ENCODE measurements around the gene PRKG1.

DNA sequence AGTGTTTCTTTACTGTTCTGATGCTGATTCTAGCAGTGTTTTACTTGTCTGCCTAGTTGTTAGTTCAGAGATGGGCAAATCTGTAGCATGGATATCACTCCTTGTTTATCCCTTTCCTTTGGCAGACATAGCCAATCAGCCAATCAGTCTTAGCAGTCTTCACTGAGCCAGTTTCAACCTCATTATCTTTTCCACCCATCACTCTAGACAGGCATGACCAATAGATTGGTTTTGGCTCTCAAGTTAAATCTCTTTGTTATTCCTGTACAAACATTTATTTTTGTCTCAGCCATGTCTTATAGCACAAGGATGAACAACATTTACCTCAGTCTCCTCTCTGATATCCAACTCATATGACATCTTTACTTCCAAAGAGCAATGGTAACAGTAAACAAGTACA lies 109.5 kb downstream of the PRKG1 start:
- TF ChIP-seq, protein P1, sequence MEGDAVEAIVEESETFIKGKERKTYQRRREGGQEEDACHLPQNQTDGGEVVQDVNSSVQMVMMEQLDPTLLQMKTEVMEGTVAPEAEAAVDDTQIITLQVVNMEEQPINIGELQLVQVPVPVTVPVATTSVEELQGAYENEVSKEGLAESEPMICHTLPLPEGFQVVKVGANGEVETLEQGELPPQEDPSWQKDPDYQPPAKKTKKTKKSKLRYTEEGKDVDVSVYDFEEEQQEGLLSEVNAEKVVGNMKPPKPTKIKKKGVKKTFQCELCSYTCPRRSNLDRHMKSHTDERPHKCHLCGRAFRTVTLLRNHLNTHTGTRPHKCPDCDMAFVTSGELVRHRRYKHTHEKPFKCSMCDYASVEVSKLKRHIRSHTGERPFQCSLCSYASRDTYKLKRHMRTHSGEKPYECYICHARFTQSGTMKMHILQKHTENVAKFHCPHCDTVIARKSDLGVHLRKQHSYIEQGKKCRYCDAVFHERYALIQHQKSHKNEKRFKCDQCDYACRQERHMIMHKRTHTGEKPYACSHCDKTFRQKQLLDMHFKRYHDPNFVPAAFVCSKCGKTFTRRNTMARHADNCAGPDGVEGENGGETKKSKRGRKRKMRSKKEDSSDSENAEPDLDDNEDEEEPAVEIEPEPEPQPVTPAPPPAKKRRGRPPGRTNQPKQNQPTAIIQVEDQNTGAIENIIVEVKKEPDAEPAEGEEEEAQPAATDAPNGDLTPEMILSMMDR (IDR thresholded peaks at IDR 0.05; ENCODE audit: insufficient read depth, low read length, poor library complexity, severe bottlenecking), result no peak
- no peak for TF ChIP-seq EZH2phosphoT487 (conservative IDR thresholded peaks at IDR 0.05; ENCODE audit: low read length)
